CD14-positive monocyte (primary cell): ENCODE data around the gene ACKR1. TPM values are rescaled to one million over a fixed set of nuclear protein-coding genes. Genes with fewer than 3 reads are reported as not detected.

Source experiments
- DNase-seq, 3 donors: peaks; one replicate each; pipeline ENCODE4 v3.0.0-alpha.2; 2011 to 2022
- H2AFZ ChIP-seq: 2 replicates; pipeline ENCODE4 v1.6.0; 2012; ENCODE audit warnings: mild to moderate bottlenecking, low read depth, low read length, inconsistent platforms; ENCODE audit not compliant: insufficient read depth, poor library complexity, severe bottlenecking
- H3K27ac ChIP-seq, 2 donors: 1 replicate in 1 of 2; 2 replicates in 1 of 2; pipeline ENCODE4 v1.5.1; 2012 to 2013; ENCODE audit warnings: low read length in 2 of 2, control low read depth in 1 of 2, inconsistent platforms in 1 of 2, low read depth in 1 of 2, mild to moderate bottlenecking in 1 of 2
- H3K27me3 ChIP-seq, 2 donors: one replicate each; pipeline versions ENCODE4 v1.6.0 to v1.6.1; 2011 to 2013; ENCODE audit warnings: low read length in 2 of 2; ENCODE audit not compliant: control insufficient read depth in 2 of 2, insufficient read depth in 2 of 2
- H3K36me3 ChIP-seq, 2 donors: replicated peaks in 1 of 2; 1 replicate in 1 of 2; 2 replicates in 1 of 2; pipeline versions ENCODE4 v1.5.1 to v1.6.1; 2012 to 2013; ENCODE audit warnings: low read length in 2 of 2, control low read depth in 1 of 2, inconsistent platforms in 1 of 2, mild to moderate bottlenecking in 1 of 2; ENCODE audit not compliant: insufficient read depth in 2 of 2, control insufficient read depth in 1 of 2
- H3K4me1 ChIP-seq, 2 donors: 1 replicate in 1 of 2; 2 replicates in 1 of 2; pipeline versions ENCODE4 v1.5.1 to v1.6.1; 2012 to 2013; ENCODE audit warnings: low read length in 2 of 2, control low read depth in 1 of 2, inconsistent platforms in 1 of 2, mild to moderate bottlenecking in 1 of 2, moderate library complexity in 1 of 2; ENCODE audit not compliant: insufficient read depth in 2 of 2, control insufficient read depth in 1 of 2
- H3K4me2 ChIP-seq: replicated peaks from 2 replicates; pipeline ENCODE3; 2012; ENCODE audit warnings: low read length, moderate library complexity, mild to moderate bottlenecking; ENCODE audit not compliant: poor library complexity, severe bottlenecking; ENCODE audit errors: extremely low read depth
- H3K4me3 ChIP-seq, 3 experiments: fragments of 200-600 bp in 1 of 3; sonication (generic) in 1 of 3; replicated peaks in 1 of 3; 1 replicate in 2 of 3; 2 replicates in 1 of 3; pipeline ENCODE4 v1.5.1; 2011 to 2013; ENCODE audit warnings: low read length in 3 of 3, mild to moderate bottlenecking in 3 of 3, control low read depth in 2 of 3, low read depth in 2 of 3, inconsistent platforms in 1 of 3, moderate library complexity in 1 of 3
- H3K79me2 ChIP-seq: 2 replicates; pipeline ENCODE4 v1.6.0; 2012; ENCODE audit warnings: mild to moderate bottlenecking, control low read depth, inconsistent platforms, low read length, moderate library complexity; ENCODE audit not compliant: insufficient read depth
- H3K9ac ChIP-seq: 2 replicates; pipeline ENCODE4 v1.6.0; 2017; ENCODE audit warnings: low read length, mild to moderate bottlenecking; ENCODE audit not compliant: insufficient read depth, poor library complexity, severe bottlenecking
- H3K9me3 ChIP-seq, 2 donors: replicated peaks in 1 of 2; 1 replicate in 1 of 2; 2 replicates in 1 of 2; pipeline versions ENCODE4 v1.5.1 to v1.6.1; 2012 to 2013; ENCODE audit warnings: low read length in 2 of 2, control low read depth in 1 of 2; ENCODE audit not compliant: control insufficient read depth in 1 of 2, insufficient read depth in 1 of 2
- H4K20me1 ChIP-seq: 2 replicates; pipeline ENCODE4 v1.6.0; 2012; ENCODE audit warnings: mild to moderate bottlenecking, low read length, control low read depth, moderate library complexity; ENCODE audit not compliant: insufficient read depth
- H3K27ac Mint-ChIP-seq, 7 donors: one replicate each; pipeline ENCODE4 v1.8.0; 2020; ENCODE audit warnings: mild to moderate bottlenecking in 7 of 7, mixed read lengths in 7 of 7, moderate library complexity in 6 of 7, inconsistent platforms in 2 of 7
- H3K27me3 Mint-ChIP-seq, 3 donors: one replicate each; pipeline ENCODE4 v1.8.0; 2021 to 2022; ENCODE audit warnings: low read depth in 3 of 3, mild to moderate bottlenecking in 3 of 3, mixed read lengths in 3 of 3, moderate library complexity in 3 of 3, inconsistent platforms in 1 of 3
- H3K36me3 Mint-ChIP-seq, 2 donors: one replicate each; pipeline ENCODE4 v1.8.0; 2020; ENCODE audit warnings: mixed read lengths in 2 of 2, inconsistent platforms in 1 of 2, mild to moderate bottlenecking in 1 of 2
- H3K4me1 Mint-ChIP-seq: one replicate; pipeline ENCODE4 v1.8.0; 2020; ENCODE audit warnings: mild to moderate bottlenecking, mixed read lengths
- H3K4me3 Mint-ChIP-seq, 2 donors: one replicate each; pipeline ENCODE4 v1.8.0; 2020; ENCODE audit warnings: mild to moderate bottlenecking in 2 of 2, mixed read lengths in 2 of 2, moderate library complexity in 1 of 2
- H3K9me3 Mint-ChIP-seq, 7 donors: one replicate each; pipeline ENCODE4 v1.8.0; 2020 to 2022; ENCODE audit warnings: mixed read lengths in 7 of 7, mild to moderate bottlenecking in 6 of 7, moderate library complexity in 6 of 7, inconsistent platforms in 2 of 7
- CTCF ChIP-seq: fragments of 200-600 bp; IDR thresholded peaks from one replicate; pipeline ENCODE4 v1.8.0; 2022; ENCODE audit warnings: antibody characterized with exemption, mild to moderate bottlenecking
- WGBS: methylation state at CpG from one replicate; pipeline ENCODE4 v1.1.5; 2013; ENCODE audit warnings: missing lambda C conversion rate; ENCODE audit not compliant: insufficient coverage; 5-methylcytosine and 5-hydroxymethylcytosine counted together
- intact Hi-C, 2 donors: fragments of 100-400 bp; cut with micrococcal nuclease; formaldehyde crosslinking; loops; one replicate each; pipeline versions ENCODE4 v1.15.0 to v1.15.1; 2023
- polyA plus RNA-seq, 3 donors: library from polyadenylated mRNA; depleted of rRNA in 1 of 3; unstranded in 2 of 3; stranded (reverse) in 1 of 3; fragments of 300-500 nt in 2 of 3; fragments of >200 nt in 1 of 3; fragmentation: Illumina TruSeq in 2 of 3; gene quantifications; 1 replicate in 2 of 3; 2 replicates in 1 of 3; pipeline ENCODE4 v1.2.3, GENCODE V29; 2012 to 2021

ACKR1 gene
- polyA plus RNA-seq, 3 donors: 0.14 TPM; not detected in 2

GRCh38 chr1:159185121-159185520, 19.6 kb upstream of the ACKR1 start:
- H3K4me3 Mint-ChIP-seq: no peak overlapping the region
- Histone ChIP-seq H3K4me3 (no peak overlapping the region), H3K9ac (no peak overlapping the region), H3K27me3 (peaks cover 48 to 68% of the 10 kb centered on the region in 2 donors), H3K79me2 (no peaks in the 10 kb centered on the region), H4K20me1 (no peaks in the 10 kb centered on the region), H3K4me2 (no peak overlapping the region), H3K4me1 (peaks cover 6 to 13% of the 10 kb centered on the region in 2 donors), H3K9me3 (no peaks in the 10 kb centered on the region), H3K27ac (no peak overlapping the region), H3K36me3 (no peaks in the 10 kb centered on the region), H2AFZ (no peak overlapping the region)
- no peak for DNase-seq
- no peak overlapping the region for H3K27ac Mint-ChIP-seq
- intact Hi-C loops: no loop called here
- H3K27me3 Mint-ChIP-seq: peaks cover 48 to 69% (median 56%) of the 10 kb centered on the region in 3 donors
- H3K9me3 Mint-ChIP-seq: peaks cover 0 to 7% (median 0%) of the 10 kb centered on the region in 7 donors
- peaks cover 14% of the 10 kb centered on the region for H3K4me1 Mint-ChIP-seq
- no peak for TF ChIP-seq CTCF
- WGBS: 100% methylated on average over 1 of the region's 5 CpGs
- no peaks in the 10 kb centered on the region for H3K36me3 Mint-ChIP-seq

- Mint-ChIP-seq H3K27me3 (peaks cover 43 to 61% (median 45%) of the 10 kb centered on the region in 3 donors), H3K4me1 (peaks cover 14% of the 10 kb centered on the region), H3K9me3 (peaks cover 0 to 7% (median 0%) of the 10 kb centered on the region in 7 donors), H3K4me3 (peak overlapping the region in 1 of 2 donors; percentile 78), H3K36me3 (no peaks in the 10 kb centered on the region), H3K27ac (no peak overlapping the region)
- TF ChIP-seq CTCF: no peak
- no CpG with 5 or more reads among the region's 3 CpGs for WGBS
- H2AFZ ChIP-seq: no peak overlapping the region
- intact Hi-C loops: no loop called here
- H3K4me3 ChIP-seq: no peak overlapping the region
- no peak overlapping the region for H3K27ac ChIP-seq
- peaks cover 6 to 13% of the 10 kb centered on the region in 2 donors for H3K4me1 ChIP-seq
- DNase-seq: no peak
- peaks cover 52 to 65% of the 10 kb centered on the region in 2 donors for H3K27me3 ChIP-seq
- no peak overlapping the region for H3K4me2 ChIP-seq
- no peaks in the 10 kb centered on the region for H4K20me1 ChIP-seq
- H3K79me2 ChIP-seq: no peaks in the 10 kb centered on the region
- no peaks in the 10 kb centered on the region for H3K9me3 ChIP-seq
- H3K9ac ChIP-seq: no peak overlapping the region
- no peaks in the 10 kb centered on the region for H3K36me3 ChIP-seq
These were observed 17.6 kb upstream of the ACKR1 start for GRCh38 chr1:159187033-159187432.
